G401 (cell line): ENCODE measurements around the gene AGMO. TPM values are rescaled to one million over a fixed set of nuclear protein-coding genes. Genes with fewer than 3 reads are reported as not detected.
A peak's percentile ranks its signal among the peaks of the same experiment; 100 is the strongest.

Experiments used
- DNase-seq: peaks from one replicate; pipeline ENCODE4 v3.0.0-alpha.2; 2015; ENCODE audit warnings: low spot score
- in situ Hi-C: cut with HindIII; loops from 2 replicates; pipeline ENCODE4 v1.10.0; 2016; ENCODE audit warnings: low sequenced_read_pairs, mixed read lengths
- total RNA-seq: library from RNA; depleted of rRNA; stranded (reverse); fragments of >200 nt; shearing (Covaris generic); gene quantifications from 2 replicates; pipeline ENCODE4 v1.2.3, GENCODE V29; 2014

AGMO gene
- total RNA-seq, 1 experiment from 2014 or later, result not detected

- DNase-seq, result no peak
- in situ Hi-C loops, result no loop called here
Measured at GRCh38 chr7:15358112-15358511, 203.7 kb downstream of the AGMO start.

DNA sequence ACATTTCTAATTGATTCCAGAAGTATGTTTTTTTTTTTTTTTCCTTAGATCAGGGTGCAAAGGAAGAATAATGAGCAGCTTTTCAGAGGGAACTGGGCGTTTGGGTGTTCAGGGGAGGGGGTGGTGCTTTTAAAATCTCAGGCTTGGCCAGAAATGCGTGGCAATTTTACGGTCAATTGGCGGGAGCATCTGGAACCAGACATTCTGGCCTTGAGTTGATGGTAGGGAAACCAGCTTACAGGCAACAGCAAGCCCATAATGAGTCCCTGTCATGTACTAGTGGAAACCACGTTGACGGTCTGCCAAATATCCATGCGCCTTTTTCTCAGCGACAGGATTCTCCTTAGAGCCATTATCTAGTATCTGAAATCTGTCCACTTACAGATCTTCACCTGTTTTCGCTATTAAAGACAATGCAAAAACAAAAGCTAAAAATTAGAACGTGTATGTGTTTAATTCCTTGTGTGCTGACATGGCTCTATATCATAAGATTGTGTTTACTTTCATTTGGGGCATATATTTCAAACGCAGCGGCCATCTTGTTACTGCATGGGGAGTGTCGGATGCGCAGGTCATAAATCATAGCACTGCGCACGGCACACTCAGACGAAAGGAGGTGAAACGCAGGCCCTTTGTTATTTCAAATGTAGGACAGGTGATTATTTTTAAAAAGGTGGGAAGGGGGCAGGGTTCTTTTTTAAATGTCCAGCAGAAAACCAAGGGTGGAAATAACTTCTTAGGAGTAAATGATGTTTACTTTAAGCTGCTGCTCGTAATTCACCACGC lies 209.2 kb downstream of the AGMO start:
- in situ Hi-C loops, result no loop called here

DNA sequence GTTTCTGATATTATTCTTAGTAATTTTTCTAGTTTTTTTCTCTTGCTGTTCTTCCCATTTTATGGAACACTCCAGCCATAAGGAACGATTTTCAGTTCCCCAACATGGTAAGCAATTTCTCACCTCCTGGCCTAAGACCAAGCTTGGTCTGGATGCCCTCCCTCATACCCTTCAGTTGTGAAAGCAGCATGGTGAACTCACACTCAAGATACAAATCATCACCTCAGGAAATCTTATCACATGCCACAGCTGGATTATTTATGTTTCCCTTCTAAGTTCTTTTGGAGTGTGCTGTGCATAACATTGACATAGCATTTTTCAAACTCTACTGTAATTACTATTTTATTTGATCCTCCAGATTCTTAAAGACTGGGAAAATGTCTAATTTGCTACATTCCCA lies 216.6 kb downstream of the AGMO start:
- in situ Hi-C loops, result no loop called here
- no peak for DNase-seq

More for the DNA sequence above, 209.2 kb downstream of the AGMO start:
- no peak for DNase-seq

- DNase-seq, result no peak
- in situ Hi-C loops, result no loop called here
Measured at GRCh38 chr7:15341817-15342216, 220.0 kb downstream of the AGMO start.

- in situ Hi-C loops, result no loop called here
- no peak for DNase-seq
Measured at GRCh38 chr7:15336146-15336545, 225.7 kb downstream of the AGMO start.

GRCh38 chr7:15335390-15335789 lies 226.4 kb downstream of the AGMO start:
- no peak for DNase-seq
- in situ Hi-C loops, result no loop called here

- in situ Hi-C loops, result no loop called here
Measured at GRCh38 chr7:15334536-15335263, 227.1 kb downstream of the AGMO start.

GRCh38 chr7:15332956-15333355 lies 228.9 kb downstream of the AGMO start:
- in situ Hi-C loops, result no loop called here
- DNase-seq, result no peak

More at GRCh38 chr7:15334536-15335263, 227.1 kb downstream of the AGMO start:
- DNase-seq, result no peak

DNA sequence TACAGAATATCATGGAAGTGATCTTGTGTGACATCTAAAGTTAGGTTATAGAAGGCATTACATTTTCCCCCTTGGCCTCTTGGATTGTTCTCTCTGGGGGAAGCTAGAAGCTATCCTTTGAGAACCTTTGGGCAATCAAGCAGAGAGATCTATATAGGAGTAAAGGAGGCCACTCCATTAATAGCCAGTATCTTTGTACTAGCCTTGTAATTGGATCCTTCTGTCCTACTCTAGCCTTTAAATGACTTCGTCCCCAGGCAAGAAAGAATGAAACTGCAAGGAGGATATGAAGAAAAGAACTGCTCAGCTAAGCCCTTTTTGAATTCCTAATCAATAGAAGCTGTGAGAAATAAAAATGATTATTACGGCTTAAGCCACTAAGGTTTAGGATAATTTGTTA lies 230.9 kb downstream of the AGMO start:
- in situ Hi-C loops, result no loop called here
- DNase-seq, result no peak

DNA sequence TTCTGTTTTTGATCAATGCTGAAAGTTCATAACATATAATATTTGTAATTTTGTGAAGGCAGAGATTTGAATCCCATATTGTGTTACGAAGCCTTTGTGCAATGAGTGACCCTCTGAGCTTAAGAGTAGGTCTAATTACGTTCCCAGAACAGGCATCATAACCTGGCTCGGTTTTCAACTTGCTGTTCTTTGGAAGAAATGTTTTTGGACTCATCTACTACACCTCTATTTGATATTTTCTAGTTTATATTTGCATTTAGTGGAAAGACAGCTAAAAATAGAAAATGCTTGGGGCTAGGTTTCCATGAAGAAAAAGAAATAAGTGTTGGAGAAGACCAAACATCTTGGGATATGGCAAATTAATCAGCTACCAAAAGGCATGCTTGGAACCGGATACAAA lies 234.8 kb downstream of the AGMO start:
- no peak for DNase-seq
- in situ Hi-C loops, result no loop called here

DNA sequence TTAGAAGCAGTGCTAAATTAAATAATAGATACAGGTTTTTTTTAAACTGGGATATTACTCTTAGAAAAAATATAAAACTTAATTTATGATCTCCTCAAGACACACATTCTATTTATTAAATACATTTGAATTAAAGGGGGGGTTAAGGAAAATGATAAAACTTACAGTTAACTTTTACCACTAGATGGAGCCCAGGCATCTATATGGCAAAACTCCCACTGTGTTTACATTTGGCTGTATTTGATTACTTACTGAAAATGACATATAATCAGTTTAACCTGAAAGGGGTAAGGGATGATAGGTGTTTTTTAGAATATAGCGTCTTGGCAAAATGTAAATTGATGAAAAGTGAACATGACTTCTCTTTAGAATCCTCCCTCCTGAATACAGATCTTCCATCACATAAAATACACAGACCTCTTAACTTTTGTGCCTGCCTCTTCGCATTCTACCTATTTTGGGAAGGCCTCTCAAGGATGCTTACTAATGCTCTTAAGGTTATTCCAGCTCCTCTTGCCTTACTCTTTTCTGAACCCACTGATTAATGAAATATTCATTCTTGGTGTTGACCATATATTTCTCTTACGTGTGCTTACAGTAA lies 235.7 kb downstream of the AGMO start:
- DNase-seq, result peak; percentile 4
- in situ Hi-C loops, result no loop called here

- no peak for DNase-seq
- in situ Hi-C loops, result no loop called here
Measured at GRCh38 chr7:15323550-15323949, 238.3 kb downstream of the AGMO start.

DNA sequence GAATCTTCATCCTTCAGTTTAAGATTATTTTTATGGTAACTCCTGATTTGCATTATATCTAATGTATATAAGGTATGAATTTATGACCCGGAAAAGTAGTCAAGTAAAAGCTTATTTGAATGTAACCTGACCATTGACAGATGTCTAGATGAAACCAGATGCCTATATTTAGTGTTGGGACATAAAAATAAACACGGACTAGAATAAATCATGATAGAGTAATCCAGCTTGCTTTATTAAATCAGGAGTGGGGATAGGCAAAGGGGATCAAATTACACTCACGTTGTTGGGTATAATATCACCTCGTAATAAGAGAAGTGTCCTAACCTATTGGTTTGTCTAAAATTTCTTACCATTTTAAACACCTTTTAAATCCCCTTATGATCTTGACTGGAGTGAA lies 244.6 kb downstream of the AGMO start:
- in situ Hi-C loops, result no loop called here
- no peak for DNase-seq

DNA sequence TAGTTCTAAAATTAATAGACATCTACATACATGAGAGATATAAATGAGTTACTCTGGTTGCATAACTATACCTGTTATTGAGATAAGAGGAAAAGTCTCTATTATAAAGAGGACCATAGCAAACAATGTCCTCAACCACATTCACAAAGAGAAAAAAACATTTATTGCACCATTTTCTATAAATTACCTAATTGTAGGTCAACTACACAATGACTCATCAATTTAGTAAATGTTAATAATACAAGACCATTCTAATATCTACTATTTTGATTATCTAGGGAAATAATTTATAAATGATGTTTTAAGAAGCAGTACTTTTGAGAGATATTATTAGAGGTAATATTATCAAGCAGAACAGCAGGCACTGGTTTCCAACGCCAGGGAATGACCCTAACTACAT lies 246.1 kb downstream of the AGMO start:
- in situ Hi-C loops, result no loop called here

DNA sequence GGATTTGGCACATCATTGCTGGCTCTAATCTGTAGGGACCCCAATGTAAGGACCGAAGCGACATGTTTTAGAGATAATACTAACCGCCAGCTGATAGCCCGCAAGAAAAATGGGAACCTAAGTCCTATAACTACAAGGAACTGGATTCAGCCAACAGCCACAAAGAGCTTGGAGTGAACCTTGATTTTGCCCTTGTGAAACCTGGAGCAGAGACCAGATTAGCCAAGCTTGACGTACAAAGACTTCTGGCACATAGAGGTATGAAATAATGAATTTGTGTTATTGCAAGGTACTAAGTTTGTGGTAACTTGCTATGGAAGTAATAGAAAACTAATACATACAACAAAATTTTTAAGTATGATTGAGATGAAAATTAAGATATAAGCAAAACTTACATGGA lies 246.9 kb downstream of the AGMO start:
- no peak for DNase-seq
- in situ Hi-C loops, result no loop called here

More for the DNA sequence above, 246.1 kb downstream of the AGMO start:
- no peak for DNase-seq

DNA sequence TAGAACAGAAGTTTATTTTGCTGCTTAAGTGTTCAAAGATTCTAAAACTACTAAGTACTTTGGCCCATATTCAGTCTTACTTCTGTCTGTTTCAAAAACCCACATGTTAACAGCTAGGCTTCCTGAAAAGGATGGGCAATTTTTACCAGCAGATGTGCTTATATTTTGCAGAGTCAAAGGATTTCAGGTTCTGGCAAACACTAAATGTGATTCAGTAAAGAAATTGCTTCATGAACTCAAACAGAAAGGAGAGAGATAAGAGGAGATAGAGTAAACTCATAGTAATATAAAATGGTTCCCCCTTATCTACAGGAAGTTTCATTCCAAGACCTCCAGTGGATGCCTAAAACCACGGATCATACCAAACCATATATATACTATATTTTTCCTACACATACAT lies 248.5 kb downstream of the AGMO start:
- in situ Hi-C loops, result no loop called here

GRCh38 chr7:15309872-15310271 lies 251.9 kb downstream of the AGMO start:
- in situ Hi-C loops, result no loop called here

More for the DNA sequence above, 248.5 kb downstream of the AGMO start:
- no peak for DNase-seq

DNA sequence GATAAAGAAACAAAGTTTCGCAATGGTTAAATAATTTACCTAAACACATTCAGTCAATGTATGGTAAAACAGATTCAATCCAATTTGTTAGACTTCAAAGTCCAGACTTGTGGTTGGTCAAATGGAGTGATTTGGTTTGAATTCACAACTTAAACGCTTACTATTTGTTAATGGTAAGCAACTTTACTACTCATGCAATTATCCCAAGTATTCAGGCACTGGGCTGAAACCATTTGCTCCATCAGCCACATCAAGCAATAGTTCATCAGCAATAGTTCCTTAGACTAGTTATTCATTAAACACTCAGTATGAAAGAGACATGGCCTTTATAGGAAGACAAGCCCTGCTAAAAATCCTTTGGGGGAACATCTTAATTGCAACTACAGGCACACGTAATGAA lies 253.0 kb downstream of the AGMO start:
- no peak for DNase-seq
- in situ Hi-C loops, result no loop called here

More at GRCh38 chr7:15309872-15310271, 251.9 kb downstream of the AGMO start:
- no peak for DNase-seq

GRCh38 chr7:15306296-15306695 lies 255.5 kb downstream of the AGMO start:
- in situ Hi-C loops, result no loop called here
- DNase-seq, result no peak

DNA sequence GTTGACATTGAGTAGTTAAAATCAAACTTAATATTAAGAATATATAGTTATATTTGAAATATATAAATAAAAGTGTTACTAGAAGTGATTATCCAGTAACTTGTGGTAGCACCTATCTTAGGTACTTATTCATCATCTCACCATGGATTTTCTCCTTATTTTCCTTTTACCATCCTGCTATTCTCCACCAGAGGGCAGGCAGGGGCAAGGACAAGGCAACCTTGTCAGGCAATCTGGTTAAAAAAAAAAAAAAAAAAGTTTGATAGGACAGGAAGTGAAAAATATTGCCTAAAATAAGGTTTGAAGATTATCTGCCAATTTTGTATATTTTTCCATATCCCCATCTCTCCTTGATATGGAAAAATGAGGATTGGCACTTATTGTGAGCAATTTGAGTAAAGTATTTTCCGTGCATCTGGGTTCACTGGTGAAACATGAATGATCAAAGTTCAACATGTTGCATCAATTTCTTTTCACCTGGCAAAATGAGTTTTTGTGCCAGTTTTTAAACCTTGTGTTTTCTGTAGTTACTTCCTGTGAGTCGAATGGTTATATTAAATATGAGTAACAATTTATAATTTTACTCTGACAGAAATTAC lies 256.7 kb downstream of the AGMO start:
- DNase-seq, result peak; percentile 11
- in situ Hi-C loops, result no loop called here
